GM12878 (cell line): ENCODE results near the gene CELSR1. TPM values are rescaled to one million over a fixed set of nuclear protein-coding genes. Genes with fewer than 3 reads are reported as not detected.

ENCODE experiments used
- ATAC-seq: fragments of 200-7000 bp; cut with Tn5 transposase; 3 replicates; pipeline ENCODE4 v1.9.1; 2020; ENCODE audit warnings: mild to moderate bottlenecking, moderate library complexity
- BruUV-seq: library from RNA; stranded (reverse); fragments of 400-500 nt; replicated peaks from 2 replicates; lab custom pipeline; 2021; lab: Mats Ljungman, UMichigan
- CTCF ChIA-PET: fragments of 300-600 bp; sonication (Branson Sonifier 250); formaldehyde crosslinking; extraction: SDS; loops from one replicate; lab custom pipeline; 2021; ENCODE audit warnings: inconsistent platforms; lab: Yijun Ruan, JAX
- POLR2A ChIA-PET: fragments of 350-600 bp; formaldehyde crosslinking; extraction: SDS; loops from one replicate; lab custom pipeline; 2021; ENCODE audit warnings: inconsistent platforms; lab: Charles Lee
- RAD21 ChIA-PET: fragments of 300-600 bp; sonication (Branson Sonifier 250); formaldehyde crosslinking; loops from one replicate; lab custom pipeline; 2023; ENCODE audit warnings: antibody characterized with exemption; ENCODE audit not compliant: unreplicated experiment; lab: Charles Lee
- SMC1A ChIA-PET: fragments of 300-600 bp; sonication (Branson Sonifier 250); formaldehyde crosslinking; loops from one replicate; lab custom pipeline; 2023; ENCODE audit not compliant: unreplicated experiment, uncharacterized antibody; lab: Charles Lee
- DNase-seq: peaks from one replicate; pipeline ENCODE4 v3.0.0-alpha.2; 2011; ENCODE audit warnings: low read depth, low spot score
- FAIRE-seq: peaks from 3 replicates; lab custom pipeline; 2011; peaks lifted over from hg19 to GRCh38; lab: Jason Lieb, UNC
- H2AFZ ChIP-seq: 2 replicates; pipeline ENCODE4 v1.6.0; 2011; ENCODE audit warnings: low read depth, low read length, control low read depth; ENCODE audit not compliant: control insufficient read depth
- H3K27ac ChIP-seq: 2 replicates; pipeline ENCODE4 v1.5.1; 2011; ENCODE audit warnings: control low read depth; ENCODE audit not compliant: control insufficient read depth, insufficient read depth
- H3K27me3 ChIP-seq, 2 experiments: replicated peaks in 1 of 2; 2 replicates each; pipeline versions ENCODE4 v1.6.0 to v1.6.1; 2011; ENCODE audit warnings: low read length in 1 of 2; ENCODE audit not compliant: control insufficient read depth in 2 of 2, insufficient read depth in 2 of 2
- H3K36me3 ChIP-seq, 2 experiments: 2 replicates each; pipeline ENCODE4 v1.5.1; 2011; ENCODE audit warnings: low read length in 1 of 2; ENCODE audit not compliant: control insufficient read depth in 2 of 2, insufficient read depth in 2 of 2
- H3K4me1 ChIP-seq: 2 replicates; pipeline ENCODE4 v1.6.1; 2011; ENCODE audit warnings: mild to moderate bottlenecking, low read length, moderate library complexity, mixed read lengths; ENCODE audit not compliant: control insufficient read depth, insufficient read depth
- H3K4me2 ChIP-seq: 2 replicates; pipeline ENCODE4 v1.6.0; 2011; ENCODE audit warnings: control low read depth; ENCODE audit not compliant: control insufficient read depth, insufficient read depth
- H3K4me3 ChIP-seq: fragments of 200-600 bp; sonication (generic); 2 replicates; pipeline ENCODE4 v1.5.1; 2016
- H3K79me2 ChIP-seq: 2 replicates; pipeline ENCODE4 v1.6.0; 2011; ENCODE audit warnings: low read length; ENCODE audit not compliant: control insufficient read depth, insufficient read depth
- H3K9ac ChIP-seq: 2 replicates; pipeline ENCODE4 v1.8.0; 2011; ENCODE audit warnings: low read length, control low read depth, mixed read lengths; ENCODE audit not compliant: control insufficient read depth, insufficient read depth
- H3K9me3 ChIP-seq: replicated peaks from 3 replicates; pipeline ENCODE4 v1.5.1; 2011; ENCODE audit warnings: mild to moderate bottlenecking, low read length; ENCODE audit not compliant: control insufficient read depth, insufficient read depth
- H4K20me1 ChIP-seq: 2 replicates; pipeline ENCODE4 v1.6.0; 2011; ENCODE audit not compliant: control insufficient read depth, insufficient read depth
- BCL3 ChIP-seq: IDR thresholded peaks from 2 replicates; pipeline ENCODE4 v1.6.1; 2011; ENCODE audit warnings: borderline replicate concordance, low read depth, mild to moderate bottlenecking, moderate library complexity, low read length; ENCODE audit not compliant: insufficient read depth, poor library complexity, severe bottlenecking
- BMI1 ChIP-seq: fragments of 450-650 bp; IDR thresholded peaks from 2 replicates; pipeline ENCODE4 v1.6.1; 2016; ENCODE audit warnings: mild to moderate bottlenecking, moderate library complexity, borderline replicate concordance
- E2F8 ChIP-seq: fragments of 450-650 bp; IDR thresholded peaks from 2 replicates; pipeline ENCODE4 v1.6.1; 2018; ENCODE audit warnings: mild to moderate bottlenecking, low read depth, moderate library complexity; ENCODE audit not compliant: partially characterized antibody
- FOS ChIP-seq: IDR thresholded peaks from 3 replicates; pipeline ENCODE4 v1.6.1; 2011; ENCODE audit warnings: borderline replicate concordance; ENCODE audit not compliant: insufficient read length; ENCODE audit errors: extremely low read depth
- MEF2B ChIP-seq: fragments of 450-650 bp; IDR thresholded peaks from 2 replicates; pipeline ENCODE4 v1.6.1; 2018; ENCODE audit warnings: mild to moderate bottlenecking, moderate library complexity; ENCODE audit not compliant: partially characterized antibody, poor library complexity, severe bottlenecking
- MLLT1 ChIP-seq: fragments of 450-650 bp; IDR thresholded peaks from 2 replicates; pipeline ENCODE4 v1.6.1; 2016; ENCODE audit warnings: mild to moderate bottlenecking
- TCF3 ChIP-seq: IDR thresholded peaks from 2 replicates; pipeline ENCODE4 v1.6.1; 2012; ENCODE audit warnings: low read depth, mild to moderate bottlenecking, low read length, borderline replicate concordance; ENCODE audit not compliant: insufficient read depth
- WGBS: methylation state at CpG from one replicate; pipeline ENCODE4 v1.1.6; 2016; ENCODE audit warnings: low lambda C conversion rate; ENCODE audit not compliant: insufficient replicate concordance, insufficient coverage; ENCODE audit errors: missing lambda C conversion rate; 5-methylcytosine and 5-hydroxymethylcytosine counted together
- in situ Hi-C: fragments of 300-500 bp; cut with MboI; formaldehyde crosslinking; loops from 9 replicates; pipeline ENCODE4 v1.14.3; 2018; ENCODE audit warnings: mixed read lengths
- intact Hi-C: fragments of 100-400 bp; cut with micrococcal nuclease; formaldehyde crosslinking; loops from one replicate; pipeline ENCODE4 v1.14.2; 2022; ENCODE audit not compliant: unreplicated experiment
- polyA plus RNA-seq, 11 experiments: library from polyadenylated mRNA; depleted of rRNA in 4 of 11; unstranded in 6 of 11; stranded (reverse) in 5 of 11; fragments of >200 nt; fragmentation: Nextera tagmentation in 4 of 11; fragmentation: Illumina TruSeq in 1 of 11; extraction: Ambion mirVana in 4 of 11; extraction: Trizol in 1 of 11; gene quantifications; 1 replicate in 1 of 11; 2 replicates in 10 of 11; pipeline versions ENCODE4 v1.2.1 to v1.2.3, GENCODE V29; 2011 to 2016; ENCODE audit warnings: inconsistent platforms in 2 of 11, missing spikeins in 2 of 11, low read depth in 1 of 11
- total RNA-seq, 4 experiments: library from RNA; depleted of rRNA in 3 of 4; stranded (reverse); fragments of >200 nt in 3 of 4; fragmentation: Illumina TruSeq in 1 of 4; extraction: Trizol in 1 of 4; gene quantifications; 2 replicates each; pipeline versions ENCODE4 v1.2.1 to v1.2.3, GENCODE V29; 2013 to 2021

CELSR1 gene
- total and polyA plus RNA-seq, 10 of the 15 experiments (the other 5 are each of a cell fraction or from before 2014, with no cell fraction given): 0.05 to 1.7 (median 0.35) TPM; not detected in 2

GRCh38 chr22:46451741-46452140 is 85.7 kb downstream of the CELSR1 start:
- DNase-seq (no peak), FAIRE-seq (no peak), ATAC-seq (no peak)
- ChIA-PET SMC1A (no interaction called here), POLR2A (no interaction called here), RAD21 (no interaction called here), CTCF (no interaction called here)
- H3K9ac ChIP-seq: no peak overlapping the region
- 44% methylated on average over 12 of the region's 12 CpGs for WGBS
- H3K27me3 ChIP-seq: no peaks in the 10 kb centered on the region; a peak in 1 of 4 replicates
- H3K27ac ChIP-seq: no peak overlapping the region
- H4K20me1 ChIP-seq: no peaks in the 10 kb centered on the region
- no peak overlapping the region for H2AFZ ChIP-seq
- no TSS peak for BruUV-seq
- intact Hi-C loops (no loop called here), in situ Hi-C loops (no loop called here)
- no peak overlapping the region for H3K4me3 ChIP-seq
- H3K9me3 ChIP-seq: no peaks in the 10 kb centered on the region
- no peak for TF ChIP-seq TCF3
- TF ChIP-seq E2F8: no peak
- no peak for TF ChIP-seq FOS
- no peak for TF ChIP-seq BMI1
- no peak for TF ChIP-seq MLLT1
- TF ChIP-seq BCL3: no peak
- no peak for TF ChIP-seq MEF2B
- TF ChIP-seq, all 136 proteins: peak for 0
- H3K4me1 ChIP-seq: no peaks in the 10 kb centered on the region
- no peak overlapping the region for H3K4me2 ChIP-seq
- no peaks in the 10 kb centered on the region for H3K79me2 ChIP-seq
- no peaks in the 10 kb centered on the region for H3K36me3 ChIP-seq
